ENCODE measurements around the gene EPHA10. TPM values are rescaled to one million over a fixed set of nuclear protein-coding genes. Genes with fewer than 3 reads are reported as not detected.
A peak's percentile ranks its signal among the peaks of the same experiment; 100 is the strongest.

The EPHA10 gene
- total and polyA plus RNA-seq, 2 donors from 2014 or later: 0.88 TPM; not detected in 1

- Histone ChIP-seq H3K27me3 (ENCODE audit: control insufficient read depth, insufficient read depth, low read length) (no peaks in the 10 kb centered on the region), H3K27ac (ENCODE audit: low read depth in 2 of 2, low read length in 2 of 2) (no peak overlapping the region), H3K4me1 (ENCODE audit: control insufficient read depth in 2 of 3, insufficient read depth in 2 of 3, low read depth in 1 of 3, low read length in 3 of 3) (no peaks in the 10 kb centered on the region), H3K36me3 (ENCODE audit: control insufficient read depth in 2 of 3, insufficient read depth in 3 of 3, low read length in 3 of 3) (peaks cover 0 to 2% (median 0%) of the 10 kb centered on the region in 3 donors), H3K9ac (ENCODE audit: low read length in 3 of 3) (no peak overlapping the region), H3K9me3 (ENCODE audit: control insufficient read depth in 2 of 3, insufficient read depth in 1 of 3, low read length in 3 of 3) (no peaks in the 10 kb centered on the region), H3K4me3 (ENCODE audit: low read length in 3 of 3) (no peak overlapping the region)
- no peak for FAIRE-seq
- intact Hi-C loops (cut with DNase I): no loop called here
- no peak for DNase-seq
- TF ChIP-seq CTCF (IDR thresholded peaks at IDR 0.05; ENCODE audit: borderline replicate concordance, extremely low read depth, insufficient read depth): no peak
Observed at GRCh38 chr1:37677143-37677439, 87.8 kb downstream of the EPHA10 start.

- peak in 3 of 5 donors; percentile 74 to 93 (median 83) for DNase-seq
- H3K4me1 ChIP-seq (ENCODE audit: control insufficient read depth in 2 of 3, insufficient read depth in 2 of 3, low read depth in 1 of 3, low read length in 3 of 3): no peaks in the 10 kb centered on the region
- no peak overlapping the region for H3K27ac ChIP-seq (ENCODE audit: low read depth in 2 of 2, low read length in 2 of 2)
- no peak overlapping the region for H3K9ac ChIP-seq (ENCODE audit: low read length in 3 of 3)
- H3K27me3 ChIP-seq (ENCODE audit: control insufficient read depth, insufficient read depth, low read length): no peaks in the 10 kb centered on the region
- intact Hi-C loops (cut with DNase I): no loop called here
- no peak for TF ChIP-seq CTCF (IDR thresholded peaks at IDR 0.05; ENCODE audit: borderline replicate concordance, extremely low read depth, insufficient read depth)
- H3K9me3 ChIP-seq (ENCODE audit: control insufficient read depth in 2 of 3, insufficient read depth in 1 of 3, low read length in 3 of 3): no peaks in the 10 kb centered on the region
- peaks cover 0 to 2% (median 0%) of the 10 kb centered on the region in 3 donors for H3K36me3 ChIP-seq (ENCODE audit: control insufficient read depth in 2 of 3, insufficient read depth in 3 of 3, low read length in 3 of 3)
- FAIRE-seq: no peak
- no peak overlapping the region for H3K4me3 ChIP-seq (ENCODE audit: low read length in 3 of 3)
Observed at GRCh38 chr1:37676281-37677142, 88.4 kb downstream of the EPHA10 start.

- Histone ChIP-seq H3K4me1 (ENCODE audit: control insufficient read depth in 2 of 3, insufficient read depth in 2 of 3, low read depth in 1 of 3, low read length in 3 of 3) (no peaks in the 10 kb centered on the region), H3K27ac (ENCODE audit: low read depth in 2 of 2, low read length in 2 of 2) (no peak overlapping the region), H3K9me3 (ENCODE audit: control insufficient read depth in 2 of 3, insufficient read depth in 1 of 3, low read length in 3 of 3) (no peaks in the 10 kb centered on the region), H3K36me3 (ENCODE audit: control insufficient read depth in 2 of 3, insufficient read depth in 3 of 3, low read length in 3 of 3) (no peaks in the 10 kb centered on the region), H3K9ac (ENCODE audit: low read length in 3 of 3) (no peak overlapping the region), H3K27me3 (ENCODE audit: control insufficient read depth, insufficient read depth, low read length) (no peaks in the 10 kb centered on the region), H3K4me3 (ENCODE audit: low read length in 3 of 3) (no peak overlapping the region)
- intact Hi-C loops (cut with DNase I): no loop called here
- no peak for FAIRE-seq
- peak in 1 of 5 donors; percentile 30 for DNase-seq
- no peak for TF ChIP-seq CTCF (IDR thresholded peaks at IDR 0.05; ENCODE audit: borderline replicate concordance, extremely low read depth, insufficient read depth)
Observed at GRCh38 chr1:37673920-37674319, 91.0 kb downstream of the EPHA10 start.
